ENCODE measurements around the gene ANGPTL7.

DNA sequence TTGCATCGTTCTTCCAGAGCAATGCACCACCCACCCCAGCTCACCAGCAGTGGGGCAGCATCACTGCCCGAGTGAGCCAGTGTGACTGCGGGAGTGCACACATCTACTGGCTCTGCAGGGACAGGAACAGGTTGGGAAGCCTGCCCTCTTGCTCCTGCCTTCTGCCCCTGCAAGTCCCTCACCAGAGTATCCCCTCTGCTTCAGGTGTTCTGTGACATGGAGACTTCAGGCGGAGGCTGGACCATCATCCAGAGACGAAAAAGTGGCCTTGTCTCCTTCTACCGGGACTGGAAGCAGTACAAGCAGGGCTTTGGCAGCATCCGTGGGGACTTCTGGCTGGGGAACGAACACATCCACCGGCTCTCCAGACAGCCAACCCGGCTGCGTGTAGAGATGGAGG lies 4.2 kb downstream of the ANGPTL7 start:
- TF ChIP-seq SP1 (IDR thresholded peaks at IDR 0.05; ENCODE audit: low read depth, low read length) = no peak
- no peak for TF ChIP-seq BHLHE40 (IDR thresholded peaks at IDR 0.05; ENCODE audit: borderline replicate concordance in 1 of 2, low read depth in 2 of 2, low read length in 1 of 2)
- TF ChIP-seq, protein P1, sequence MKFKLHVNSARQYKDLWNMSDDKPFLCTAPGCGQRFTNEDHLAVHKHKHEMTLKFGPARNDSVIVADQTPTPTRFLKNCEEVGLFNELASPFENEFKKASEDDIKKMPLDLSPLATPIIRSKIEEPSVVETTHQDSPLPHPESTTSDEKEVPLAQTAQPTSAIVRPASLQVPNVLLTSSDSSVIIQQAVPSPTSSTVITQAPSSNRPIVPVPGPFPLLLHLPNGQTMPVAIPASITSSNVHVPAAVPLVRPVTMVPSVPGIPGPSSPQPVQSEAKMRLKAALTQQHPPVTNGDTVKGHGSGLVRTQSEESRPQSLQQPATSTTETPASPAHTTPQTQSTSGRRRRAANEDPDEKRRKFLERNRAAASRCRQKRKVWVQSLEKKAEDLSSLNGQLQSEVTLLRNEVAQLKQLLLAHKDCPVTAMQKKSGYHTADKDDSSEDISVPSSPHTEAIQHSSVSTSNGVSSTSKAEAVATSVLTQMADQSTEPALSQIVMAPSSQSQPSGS (IDR thresholded peaks at IDR 0.05; ENCODE audit: low read length) = no peak
- no peak for TF ChIP-seq EZH2 (IDR thresholded peaks at IDR 0.05; ENCODE audit: borderline replicate concordance, control insufficient read depth, low read depth, low read length)
- TF ChIP-seq, protein P2, sequence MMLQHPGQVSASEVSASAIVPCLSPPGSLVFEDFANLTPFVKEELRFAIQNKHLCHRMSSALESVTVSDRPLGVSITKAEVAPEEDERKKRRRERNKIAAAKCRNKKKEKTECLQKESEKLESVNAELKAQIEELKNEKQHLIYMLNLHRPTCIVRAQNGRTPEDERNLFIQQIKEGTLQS (IDR thresholded peaks at IDR 0.05; ENCODE audit: borderline replicate concordance, extremely low read depth, low read depth, low read length) = no peak
- TF ChIP-seq, protein P3, sequence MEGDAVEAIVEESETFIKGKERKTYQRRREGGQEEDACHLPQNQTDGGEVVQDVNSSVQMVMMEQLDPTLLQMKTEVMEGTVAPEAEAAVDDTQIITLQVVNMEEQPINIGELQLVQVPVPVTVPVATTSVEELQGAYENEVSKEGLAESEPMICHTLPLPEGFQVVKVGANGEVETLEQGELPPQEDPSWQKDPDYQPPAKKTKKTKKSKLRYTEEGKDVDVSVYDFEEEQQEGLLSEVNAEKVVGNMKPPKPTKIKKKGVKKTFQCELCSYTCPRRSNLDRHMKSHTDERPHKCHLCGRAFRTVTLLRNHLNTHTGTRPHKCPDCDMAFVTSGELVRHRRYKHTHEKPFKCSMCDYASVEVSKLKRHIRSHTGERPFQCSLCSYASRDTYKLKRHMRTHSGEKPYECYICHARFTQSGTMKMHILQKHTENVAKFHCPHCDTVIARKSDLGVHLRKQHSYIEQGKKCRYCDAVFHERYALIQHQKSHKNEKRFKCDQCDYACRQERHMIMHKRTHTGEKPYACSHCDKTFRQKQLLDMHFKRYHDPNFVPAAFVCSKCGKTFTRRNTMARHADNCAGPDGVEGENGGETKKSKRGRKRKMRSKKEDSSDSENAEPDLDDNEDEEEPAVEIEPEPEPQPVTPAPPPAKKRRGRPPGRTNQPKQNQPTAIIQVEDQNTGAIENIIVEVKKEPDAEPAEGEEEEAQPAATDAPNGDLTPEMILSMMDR (IDR thresholded peaks at IDR 0.05 in 2 of 3, conservative IDR thresholded peaks at IDR 0.05 in 1 of 3; ENCODE audit: control insufficient read depth in 2 of 3, extremely low read depth in 1 of 3, insufficient read depth in 1 of 3, low read depth in 3 of 3, low read length in 3 of 3) = no peak
- no peak for TF ChIP-seq NFYA (IDR thresholded peaks at IDR 0.05; ENCODE audit: borderline replicate concordance, low read depth, low read length)
- no peak for TF ChIP-seq RAD21 (IDR thresholded peaks at IDR 0.05; ENCODE audit: insufficient read depth, low read depth, low read length)
- TF ChIP-seq TCF12 (IDR thresholded peaks at IDR 0.05; ENCODE audit: low read depth, low read length) = no peak
- no peak for TF ChIP-seq POLR2A (IDR thresholded peaks at IDR 0.05; ENCODE audit: low read depth, low read length)
- no peak for TF ChIP-seq CREB1 (IDR thresholded peaks at IDR 0.05; ENCODE audit: low read depth)
- TF ChIP-seq, protein P4, sequence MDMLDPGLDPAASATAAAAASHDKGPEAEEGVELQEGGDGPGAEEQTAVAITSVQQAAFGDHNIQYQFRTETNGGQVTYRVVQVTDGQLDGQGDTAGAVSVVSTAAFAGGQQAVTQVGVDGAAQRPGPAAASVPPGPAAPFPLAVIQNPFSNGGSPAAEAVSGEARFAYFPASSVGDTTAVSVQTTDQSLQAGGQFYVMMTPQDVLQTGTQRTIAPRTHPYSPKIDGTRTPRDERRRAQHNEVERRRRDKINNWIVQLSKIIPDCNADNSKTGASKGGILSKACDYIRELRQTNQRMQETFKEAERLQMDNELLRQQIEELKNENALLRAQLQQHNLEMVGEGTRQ (IDR thresholded peaks at IDR 0.05; ENCODE audit: borderline replicate concordance, low read depth, low read length) = no peak
- no peak for TF ChIP-seq IKZF1 (conservative IDR thresholded peaks at IDR 0.05)
- TF ChIP-seq NFYB (IDR thresholded peaks at IDR 0.05; ENCODE audit: insufficient read depth, low read depth, low read length) = no peak

Data from GM12878 (cell line).